ENCODE results near the gene OR2B2. TPM values are rescaled to one million over a fixed set of nuclear protein-coding genes. Genes with fewer than 3 reads are reported as not detected.

The OR2B2 gene
- total and polyA plus RNA-seq, 2 of the 4 experiments (the other 2 are of a cell fraction), result not detected

- Histone ChIP-seq H2BK20ac (ENCODE audit: low read depth, low read length) (no peak overlapping the region), H3K4me1 (ENCODE audit: control insufficient read depth, insufficient read depth, low read length) (peaks cover 5% of the 10 kb centered on the region), H3K18ac (ENCODE audit: low read depth, low read length) (no peak overlapping the region), H3K4ac (ENCODE audit: low read depth, low read length) (no peak overlapping the region), H2AFZ (replicated peaks; ENCODE audit: low read length, poor library complexity) (no peak overlapping the region), H3K27me3 (ENCODE audit: control insufficient read depth, insufficient read depth, low read length) (no peaks in the 10 kb centered on the region), H3K9me3 (ENCODE audit: control insufficient read depth, insufficient read depth, low read length) (no peaks in the 10 kb centered on the region), H4K5ac (ENCODE audit: low read depth, low read length) (no peak overlapping the region), H3K4me2 (ENCODE audit: low read depth, low read length) (no peak overlapping the region), H2BK120ac (ENCODE audit: low read depth, low read length) (no peak overlapping the region), H3K27ac (ENCODE audit: insufficient read depth, low read length) (no peak overlapping the region), H3K56ac (ENCODE audit: extremely low read depth, insufficient read depth, low read length) (no peak overlapping the region), H3K9ac (ENCODE audit: low read depth, low read length) (no peak overlapping the region), H4K8ac (ENCODE audit: low read depth in 2 of 2, low read length in 2 of 2) (no peak overlapping the region), H3K36me3 (ENCODE audit: control insufficient read depth, insufficient read depth, low read length) (no peaks in the 10 kb centered on the region), H3K4me3 (ENCODE audit: insufficient read depth, low read depth, low read length) (no peak overlapping the region), H4K91ac (ENCODE audit: insufficient read depth, low read depth, low read length) (no peak overlapping the region), H2BK15ac (ENCODE audit: low read depth, low read length) (no peak overlapping the region), H3K9me1 (ENCODE audit: insufficient read depth, low read length) (peaks cover 4% of the 10 kb centered on the region; the same call in 1 of the 2 replicates), H3K14ac (replicated peaks; ENCODE audit: low read depth, low read length) (no peak overlapping the region), H4K20me1 (ENCODE audit: insufficient read depth, low read length) (no peaks in the 10 kb centered on the region), H2AK5ac (ENCODE audit: low read depth, low read length) (no peak overlapping the region), H2AK9ac (replicated peaks; ENCODE audit: low read depth, low read length, poor library complexity) (no peak overlapping the region), H2BK5ac (ENCODE audit: low read depth, low read length, poor library complexity, severe bottlenecking) (no peak overlapping the region), H3K79me1 (ENCODE audit: low read depth in 1 of 2, low read length in 2 of 2) (peaks cover 0 to 5% of the 10 kb centered on the region in 2 experiments; a peak in 1 of 4 replicates), H3K23ac (ENCODE audit: low read depth, low read length) (no peak overlapping the region)
- ATAC-seq (ENCODE audit: low read depth) (no peak), DNase-seq (no peak)
- no TSS peak for BruUV-seq (replicated peaks)
- ChIA-PET POLR2A (ENCODE audit: unreplicated experiment) (no interaction called here), CTCF (no interaction called here)
- intact Hi-C loops (cut with micrococcal nuclease), result no loop called here
- dilution Hi-C loops (cut with HindIII; ENCODE audit: low sequenced_read_pairs, unreplicated experiment), result no loop called here
- WGBS, 2 experiments (ENCODE audit: extremely low coverage in 2 of 2, insufficient read length in 1 of 2), result no CpG with 5 or more reads among the region's 2 CpGs
- in situ Hi-C loops (cut with MboI; ENCODE audit: low sequenced_read_pairs), result no loop called here
- TF ChIP-seq ELK1 (IDR thresholded peaks at IDR 0.05; ENCODE audit: borderline replicate concordance, low read depth, low read length) (no peak), POLR2A (IDR thresholded peaks at IDR 0.05; ENCODE audit: low read depth, low read length) (no peak), RFX5 (IDR thresholded peaks at IDR 0.05; ENCODE audit: low read depth, low read length) (no peak), MAZ (IDR thresholded peaks at IDR 0.05; ENCODE audit: borderline replicate concordance, low read depth, low read length) (no peak), BHLHE40 (IDR thresholded peaks at IDR 0.05; ENCODE audit: low read depth, low read length) (no peak), CHD1 (IDR thresholded peaks at IDR 0.05; ENCODE audit: low read depth, low read length) (no peak), NFE2L2 (IDR thresholded peaks at IDR 0.05; ENCODE audit: low read depth, low read length) (no peak), MAFK (IDR thresholded peaks at IDR 0.05; ENCODE audit: low read depth, low read length) (no peak), USF2 (IDR thresholded peaks at IDR 0.05; ENCODE audit: low read depth, low read length) (no peak)
These were observed 50.8 kb downstream of the OR2B2 start for GRCh38 chr6:27861276-27861840.

Data from IMR-90 (cell line).